GM12891 (cell line): ENCODE results near the gene SSUH2.

Experiments used
- DNase-seq: peaks from one replicate; pipeline ENCODE4 v3.0.0; 2011; ENCODE audit warnings: low spot score; ENCODE audit not compliant: insufficient read length
- FAIRE-seq: peaks from 2 replicates; lab custom pipeline; 2011; peaks lifted over from hg19 to GRCh38; lab: Jason Lieb, UNC
- PAX5 ChIP-seq: IDR thresholded peaks from 2 replicates; pipeline ENCODE4 v1.6.1; 2011; ENCODE audit warnings: low read length, moderate library complexity, mild to moderate bottlenecking; ENCODE audit not compliant: insufficient read depth, severe bottlenecking
- POLR2A ChIP-seq: IDR thresholded peaks from 2 replicates; pipeline ENCODE4 v1.6.1; 2011; ENCODE audit warnings: low read depth, low read length, control low read depth
- POLR2AphosphoS5 ChIP-seq: IDR thresholded peaks from 2 replicates; pipeline ENCODE4 v1.6.1; 2011; ENCODE audit warnings: low read depth, low read length, control low read depth
- POU2F2 ChIP-seq: IDR thresholded peaks from 2 replicates; pipeline ENCODE4 v1.6.1; 2011; ENCODE audit warnings: low read depth, mild to moderate bottlenecking, control low read depth, low read length, moderate library complexity
- SPI1 ChIP-seq: IDR thresholded peaks from 2 replicates; pipeline ENCODE4 v1.6.1; 2011; ENCODE audit warnings: low read depth, low read length, control low read depth
- TAF1 ChIP-seq: IDR thresholded peaks from 2 replicates; pipeline ENCODE4 v1.6.1; 2011; ENCODE audit warnings: low read depth, low read length, control low read depth

Gene SSUH2

DNA sequence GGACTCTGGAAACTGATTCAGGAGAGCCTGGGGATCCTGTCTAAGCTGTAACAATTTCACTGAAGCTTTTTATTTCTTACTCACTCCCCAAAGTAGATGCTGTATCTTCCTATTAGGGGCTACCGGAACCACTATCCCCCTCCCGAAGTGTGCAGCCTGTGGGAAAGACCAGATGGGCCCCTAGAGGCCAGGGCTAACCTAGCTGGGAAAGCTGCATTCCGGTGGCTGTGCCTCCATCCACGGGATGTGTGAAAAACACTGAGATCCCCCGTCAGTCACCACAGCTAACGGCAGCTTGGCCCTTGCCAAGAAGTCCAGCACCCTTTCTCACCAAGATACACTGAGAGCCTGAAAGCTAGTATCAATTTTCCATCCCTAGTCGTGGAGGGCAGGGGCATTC, 3.1 kb downstream of the SSUH2 start:
- FAIRE-seq (no peak), DNase-seq (no peak)
- TF ChIP-seq POLR2AphosphoS5 (no peak), POLR2A (no peak), SPI1 (no peak), PAX5 (no peak), POU2F2 (no peak), TAF1 (no peak)

DNA sequence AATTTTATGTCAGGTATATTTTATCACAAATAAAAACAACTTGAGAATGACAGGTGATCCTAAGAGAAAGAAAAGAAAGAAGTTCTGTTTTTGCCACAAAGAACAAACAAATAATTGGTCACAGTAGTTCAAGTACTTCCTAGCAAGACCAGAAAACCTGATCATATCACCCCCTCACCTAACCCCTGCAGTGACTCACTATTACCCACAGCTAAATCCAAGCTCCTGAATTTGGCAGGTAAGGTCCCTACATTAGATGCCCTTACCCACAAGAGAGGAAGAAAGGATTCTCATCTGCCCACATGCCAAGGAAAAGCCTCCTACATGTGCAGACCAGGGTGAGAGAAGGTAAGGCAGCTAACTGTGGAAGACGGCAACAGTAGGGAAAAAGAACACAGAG, 4.4 kb downstream of the SSUH2 start:
- no peak for FAIRE-seq
- DNase-seq = no peak
- TF ChIP-seq POLR2AphosphoS5 (no peak), SPI1 (no peak), POLR2A (no peak), POU2F2 (no peak), TAF1 (no peak), PAX5 (no peak)

DNA sequence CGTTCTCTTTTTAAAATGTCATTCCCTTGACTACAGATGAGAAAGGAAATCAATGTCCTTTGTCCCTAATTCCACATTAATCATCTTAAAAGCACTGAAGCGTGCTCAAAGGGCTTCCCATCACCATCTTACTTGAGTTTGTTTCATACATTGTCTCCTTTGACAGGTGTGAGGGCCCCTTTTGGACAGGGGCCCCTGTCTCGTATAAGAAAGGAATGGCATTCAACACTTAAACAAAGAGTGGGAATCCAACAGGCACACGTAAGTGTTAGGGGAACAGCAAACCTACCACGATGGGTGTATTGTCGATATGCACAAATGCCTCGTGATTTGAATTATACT, 5.0 kb downstream of the SSUH2 start:
- FAIRE-seq = no peak
- TF ChIP-seq POU2F2 (no peak), PAX5 (no peak), SPI1 (no peak), POLR2AphosphoS5 (no peak), POLR2A (no peak), TAF1 (no peak)
- DNase-seq = no peak

DNA sequence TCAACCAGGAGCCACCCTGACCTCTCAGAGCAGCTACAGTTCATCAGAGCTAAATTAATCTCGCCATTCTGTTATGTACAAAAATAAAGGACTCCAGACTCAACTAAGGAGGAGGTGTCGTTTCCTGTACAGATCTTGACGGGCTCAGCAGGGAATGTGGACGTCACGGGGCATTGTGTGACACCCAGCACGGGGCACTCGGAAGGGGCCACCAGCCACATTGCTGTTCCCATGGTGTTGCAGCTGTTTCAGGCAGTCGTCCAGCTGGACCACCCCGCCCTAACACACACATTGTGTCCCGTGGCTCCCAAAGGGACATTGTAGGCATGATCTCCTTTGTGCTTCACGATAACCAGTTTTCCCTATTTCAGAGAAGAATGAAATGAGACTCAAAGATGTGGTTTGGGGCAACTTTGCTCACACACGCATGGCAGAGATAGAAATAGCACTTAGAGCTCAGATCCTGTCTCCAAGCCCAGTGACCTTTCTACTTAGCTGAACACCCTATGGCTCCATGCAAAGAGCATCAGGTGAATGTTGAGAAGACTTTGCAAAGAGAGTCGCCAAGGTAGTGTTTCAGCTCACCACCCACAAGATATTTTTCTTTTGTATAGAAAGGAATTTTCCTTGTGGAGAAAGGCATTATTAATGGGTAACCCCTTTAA, 5.5 kb downstream of the SSUH2 start:
- FAIRE-seq (no peak), DNase-seq (no peak)
- no peak for TF ChIP-seq SPI1
- TF ChIP-seq TAF1 = no peak
- no peak for TF ChIP-seq POLR2A
- TF ChIP-seq POU2F2 = no peak
- TF ChIP-seq PAX5 = no peak
- TF ChIP-seq POLR2AphosphoS5 = no peak

DNA sequence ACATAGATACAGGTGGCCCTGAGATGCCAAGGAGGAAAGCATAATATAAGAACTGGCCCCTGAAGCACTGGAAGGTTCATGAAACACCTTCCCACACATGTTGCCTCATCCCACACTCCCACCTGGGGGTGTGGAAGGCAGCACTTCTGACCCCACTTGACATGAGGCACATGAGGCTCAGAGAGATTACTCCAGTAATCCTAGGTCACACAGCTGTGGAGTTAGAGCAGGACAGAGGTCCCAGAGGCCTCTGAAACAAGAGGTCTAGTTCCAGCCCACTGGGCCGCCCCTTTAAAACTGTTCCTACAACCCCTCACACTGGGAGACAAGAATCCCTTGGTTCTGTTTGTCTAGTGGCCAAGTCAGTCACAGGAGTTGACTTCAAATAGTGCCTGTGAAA, 7.2 kb downstream of the SSUH2 start:
- no peak for TF ChIP-seq POLR2AphosphoS5
- no peak for TF ChIP-seq SPI1
- TF ChIP-seq TAF1 = no peak
- TF ChIP-seq PAX5 = no peak
- TF ChIP-seq POLR2A = no peak
- no peak for TF ChIP-seq POU2F2
- FAIRE-seq = no peak
- DNase-seq = no peak

DNA sequence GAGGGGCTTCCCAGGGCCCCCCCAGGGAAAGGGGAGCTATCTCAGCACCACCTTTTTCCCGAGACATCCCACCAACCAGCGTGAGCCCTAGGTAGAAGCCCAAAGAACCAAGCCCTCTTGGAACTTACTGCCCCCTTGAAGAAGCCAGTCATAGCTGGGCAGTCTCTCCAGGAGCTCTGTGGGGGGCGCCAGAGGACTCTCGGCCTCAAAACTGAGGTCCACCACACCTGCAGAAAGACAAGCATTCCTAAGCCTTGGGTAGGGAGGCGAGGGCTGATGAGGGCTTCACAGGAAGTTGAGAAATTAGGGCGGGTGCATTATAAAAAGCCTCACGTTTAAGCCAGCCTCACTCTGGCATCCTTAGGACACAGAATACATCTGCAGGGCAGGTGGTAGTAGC, 9.0 kb downstream of the SSUH2 start:
- FAIRE-seq = no peak
- TF ChIP-seq POLR2AphosphoS5 = no peak
- no peak for TF ChIP-seq SPI1
- TF ChIP-seq POLR2A = no peak
- no peak for TF ChIP-seq POU2F2
- no peak for TF ChIP-seq TAF1
- no peak for TF ChIP-seq PAX5
- DNase-seq = no peak

DNA sequence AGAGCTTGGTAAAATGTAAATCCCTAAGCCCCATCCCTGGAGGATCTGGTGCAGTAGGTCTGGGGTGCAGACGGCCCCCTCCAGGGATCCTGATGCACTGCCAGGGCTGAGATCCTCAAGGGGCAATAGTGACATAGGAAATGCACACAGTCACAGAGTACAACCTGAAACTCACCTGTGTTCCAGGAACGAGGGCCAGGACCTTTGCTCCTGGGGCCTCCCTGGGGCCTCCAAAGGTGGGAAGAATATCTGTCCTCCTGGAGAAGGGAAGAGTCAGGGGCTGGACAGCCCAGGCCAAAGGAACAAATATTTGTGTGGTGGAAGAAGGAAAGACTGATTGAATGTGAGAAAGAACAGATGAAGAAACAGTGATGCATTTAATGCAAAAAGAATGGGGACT, 9.5 kb downstream of the SSUH2 start:
- DNase-seq = no peak
- no peak for TF ChIP-seq SPI1
- FAIRE-seq = no peak

DNA sequence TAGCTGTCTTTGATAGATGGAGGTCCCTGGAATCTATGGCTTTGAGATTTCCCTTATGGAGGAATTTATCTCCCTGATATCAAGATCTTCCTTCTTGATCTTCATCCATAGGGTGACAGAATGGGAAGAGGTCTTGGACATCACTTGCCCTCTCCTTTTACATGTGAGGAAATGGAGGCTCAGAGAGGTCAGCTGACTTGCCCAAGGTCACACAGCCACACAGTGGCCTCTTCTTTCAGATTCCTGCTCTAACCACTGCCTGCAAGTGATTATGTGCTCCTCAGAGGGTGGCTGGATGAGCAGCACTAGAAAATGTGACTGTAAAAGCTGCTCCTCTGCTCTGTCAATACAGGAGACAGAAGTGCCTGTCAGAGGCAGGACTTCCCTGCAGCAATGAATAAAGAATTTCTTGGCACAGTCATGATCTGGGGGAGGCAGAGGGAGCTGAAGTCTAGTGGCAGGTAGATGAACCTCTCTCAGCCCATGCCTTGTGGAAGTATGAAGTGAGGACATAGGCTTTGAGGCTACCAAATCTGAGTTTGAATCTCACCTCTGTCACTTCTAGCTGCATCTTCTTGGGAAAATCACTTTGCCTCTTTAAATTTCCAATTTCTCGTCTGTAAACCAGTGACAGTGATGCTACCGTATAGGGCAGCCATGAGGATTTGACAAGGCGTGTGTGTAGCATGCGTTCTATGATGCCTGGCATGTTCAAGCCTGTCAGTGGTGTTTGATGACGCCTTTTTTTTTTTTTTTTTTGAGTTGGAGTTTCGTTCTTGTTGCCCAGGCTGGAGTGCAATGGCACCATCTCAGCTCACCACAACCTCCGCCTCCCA, 12.0 kb downstream of the SSUH2 start:
- no peak for TF ChIP-seq PAX5
- TF ChIP-seq SPI1 = no peak
- no peak for TF ChIP-seq POU2F2
- no peak for TF ChIP-seq POLR2A
- TF ChIP-seq TAF1 = no peak
- no peak for TF ChIP-seq POLR2AphosphoS5
- DNase-seq (no peak), FAIRE-seq (no peak)

DNA sequence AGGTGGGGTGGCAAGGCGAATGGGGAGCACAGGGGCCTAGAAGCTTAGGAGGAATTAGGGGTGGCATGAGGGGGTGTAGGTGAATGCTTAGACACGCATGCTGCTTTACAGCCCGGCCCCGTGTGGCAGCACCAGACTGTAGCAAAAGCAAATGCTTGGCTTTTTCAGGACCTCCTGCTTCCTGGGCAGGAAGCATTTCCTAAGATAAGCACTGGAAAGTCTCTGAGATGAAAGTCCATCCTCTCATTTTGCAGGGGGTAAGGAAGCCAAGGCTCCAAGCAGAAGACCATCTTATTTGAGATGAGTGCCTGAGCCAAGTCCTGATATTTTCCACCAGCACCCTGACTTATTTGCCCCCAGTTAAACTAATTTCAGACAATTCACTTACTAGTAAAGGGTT, 12.9 kb downstream of the SSUH2 start:
- DNase-seq (no peak), FAIRE-seq (no peak)
- TF ChIP-seq PAX5 = no peak
- no peak for TF ChIP-seq SPI1
- TF ChIP-seq TAF1 = no peak
- no peak for TF ChIP-seq POLR2A
- no peak for TF ChIP-seq POLR2AphosphoS5
- no peak for TF ChIP-seq POU2F2
